Osteocyte (in vitro differentiated cells): ENCODE data around the gene SCAMP3. TPM values are rescaled to one million over a fixed set of nuclear protein-coding genes. Genes with fewer than 3 reads are reported as not detected.
A peak's percentile ranks its signal among the peaks of the same experiment; 100 is the strongest.

Experiments
- DNase-seq: peaks from one replicate; pipeline ENCODE4 v3.0.0; 2021; ENCODE audit warnings: mixed read lengths; ENCODE audit not compliant: unreplicated experiment; ENCODE audit errors: extremely low spot score
- H3K27ac Mint-ChIP-seq: one replicate; pipeline ENCODE4 v1.8.0; 2021; ENCODE audit warnings: mild to moderate bottlenecking, mixed read lengths; ENCODE audit not compliant: unreplicated experiment
- H3K27me3 Mint-ChIP-seq: one replicate; pipeline ENCODE4 v1.8.0; 2021; ENCODE audit warnings: mixed read lengths; ENCODE audit not compliant: unreplicated experiment
- H3K36me3 Mint-ChIP-seq: one replicate; pipeline ENCODE4 v1.8.0; 2021; ENCODE audit warnings: mixed read lengths; ENCODE audit not compliant: unreplicated experiment
- H3K4me1 Mint-ChIP-seq: one replicate; pipeline ENCODE4 v1.8.0; 2021; ENCODE audit warnings: mixed read lengths; ENCODE audit not compliant: unreplicated experiment
- H3K4me3 Mint-ChIP-seq: one replicate; pipeline ENCODE4 v1.8.0; 2021; ENCODE audit warnings: mild to moderate bottlenecking, moderate library complexity, mixed read lengths; ENCODE audit not compliant: unreplicated experiment
- H3K9me3 Mint-ChIP-seq: one replicate; pipeline ENCODE4 v1.8.0; 2021; ENCODE audit warnings: mixed read lengths; ENCODE audit not compliant: unreplicated experiment
- CTCF ChIP-seq: fragments of 200-600 bp; sonication (generic); IDR thresholded peaks from 2 replicates; pipeline ENCODE4 v1.5.0; 2021; ENCODE audit warnings: antibody characterized with exemption, mild to moderate bottlenecking, moderate library complexity
- total RNA-seq: library from RNA; stranded (reverse); gene quantifications from 2 replicates; pipeline ENCODE4 v1.2.1, GENCODE V29; 2021

The SCAMP3 gene
- total RNA-seq, 1 donor from 2014 or later: 73.7 TPM

GRCh38 chr1:155254714-155255242 is 7.4 kb downstream of the SCAMP3 start:
- no peak for DNase-seq
- Mint-ChIP-seq H3K9me3 (no peaks in the 10 kb centered on the region), H3K4me1 (peaks cover 33% of the 10 kb centered on the region), H3K27ac (peak overlapping the region; percentile 95), H3K27me3 (no peaks in the 10 kb centered on the region), H3K4me3 (peak overlapping the region; percentile 79), H3K36me3 (peaks cover 8% of the 10 kb centered on the region)
- TF ChIP-seq CTCF: no peak

- TF ChIP-seq CTCF: no peak
- Mint-ChIP-seq H3K27ac (peak overlapping the region; percentile 71), H3K9me3 (no peaks in the 10 kb centered on the region), H3K4me1 (peaks cover 33% of the 10 kb centered on the region), H3K27me3 (no peaks in the 10 kb centered on the region), H3K4me3 (peak overlapping the region; percentile 79), H3K36me3 (peaks cover 8% of the 10 kb centered on the region)
- no peak for DNase-seq
Observed at GRCh38 chr1:155254228-155254713, 7.9 kb downstream of the SCAMP3 start.

- no peak for TF ChIP-seq CTCF
- H3K4me1 Mint-ChIP-seq: peaks cover 33% of the 10 kb centered on the region
- H3K36me3 Mint-ChIP-seq: peaks cover 8% of the 10 kb centered on the region
- no peaks in the 10 kb centered on the region for H3K27me3 Mint-ChIP-seq
- no peaks in the 10 kb centered on the region for H3K9me3 Mint-ChIP-seq
- no peak for DNase-seq
- peak overlapping the region; percentile 71 for H3K27ac Mint-ChIP-seq
- peak overlapping the region; percentile 79 for H3K4me3 Mint-ChIP-seq
Observed at GRCh38 chr1:155253797-155254196, 8.4 kb downstream of the SCAMP3 start.

- Mint-ChIP-seq H3K9me3 (no peaks in the 10 kb centered on the region), H3K4me1 (peaks cover 33% of the 10 kb centered on the region), H3K27me3 (no peaks in the 10 kb centered on the region), H3K4me3 (peak overlapping the region; percentile 79), H3K36me3 (peaks cover 10% of the 10 kb centered on the region), H3K27ac (peak overlapping the region; percentile 71)
- DNase-seq: no peak
- TF ChIP-seq CTCF: no peak
Observed at GRCh38 chr1:155253208-155253607, 9.0 kb downstream of the SCAMP3 start.

- DNase-seq: no peak
- TF ChIP-seq CTCF: no peak
- H3K9me3 Mint-ChIP-seq: no peaks in the 10 kb centered on the region
- H3K36me3 Mint-ChIP-seq: peaks cover 6% of the 10 kb centered on the region
- H3K4me3 Mint-ChIP-seq: no peak overlapping the region
- H3K27ac Mint-ChIP-seq: no peak overlapping the region
- peaks cover 30% of the 10 kb centered on the region for H3K4me1 Mint-ChIP-seq
- no peaks in the 10 kb centered on the region for H3K27me3 Mint-ChIP-seq
Observed at GRCh38 chr1:155251566-155251965, 10.6 kb downstream of the SCAMP3 start.
